ENCODE measurements around the gene S100A16.

DNA sequence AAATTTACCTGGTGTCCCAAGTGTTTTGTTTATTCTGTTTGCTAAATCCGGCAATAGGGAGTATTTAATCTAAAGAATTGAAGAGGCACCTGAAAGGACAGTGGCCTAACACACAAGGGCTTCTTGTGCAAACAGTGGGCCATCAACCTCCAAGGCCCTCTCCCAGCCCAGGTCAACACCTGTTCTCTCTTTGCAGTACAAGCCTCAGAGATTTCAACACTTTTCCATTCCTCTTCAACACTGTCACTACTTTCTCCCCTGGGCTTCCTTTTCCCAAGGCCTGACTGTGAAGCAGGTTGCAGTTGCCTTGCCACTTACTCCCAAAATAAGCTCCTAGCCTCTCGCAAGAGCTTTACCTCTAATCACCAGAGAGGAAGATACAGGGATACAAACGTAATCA is 42.4 kb upstream of the S100A16 start:
- TF ChIP-seq POLR2AphosphoS5 (IDR thresholded peaks at IDR 0.05; ENCODE audit: borderline replicate concordance, low read depth, low read length) (no peak), EZH2 (IDR thresholded peaks at IDR 0.05) (no peak)
